GM10248 (cell line): ENCODE results near the gene INSYN2B.

Experiments
- CTCF ChIA-PET: fragments of 300-600 bp; sonication (Branson Sonifier 250); formaldehyde crosslinking; extraction: SDS; loops from one replicate; lab custom pipeline; 2021; ENCODE audit warnings: antibody characterized with exemption; lab: Yijun Ruan, JAX
- POLR2A ChIA-PET: fragments of 350-650 bp; sonication (Branson Sonifier 250); formaldehyde crosslinking; extraction: SDS; loops from one replicate; lab custom pipeline; 2020; ENCODE audit warnings: antibody characterized with exemption; lab: Yijun Ruan, JAX
- DNase-seq: peaks from one replicate; pipeline ENCODE4 v3.0.0; 2012; ENCODE audit errors: extremely low spot score
- CTCF ChIP-seq: IDR thresholded peaks from 2 replicates; pipeline ENCODE4 v1.5.1; 2012; ENCODE audit warnings: mild to moderate bottlenecking, low read depth; ENCODE audit errors: extremely low read depth, missing control alignments, control extremely low read depth

INSYN2B gene

DNA sequence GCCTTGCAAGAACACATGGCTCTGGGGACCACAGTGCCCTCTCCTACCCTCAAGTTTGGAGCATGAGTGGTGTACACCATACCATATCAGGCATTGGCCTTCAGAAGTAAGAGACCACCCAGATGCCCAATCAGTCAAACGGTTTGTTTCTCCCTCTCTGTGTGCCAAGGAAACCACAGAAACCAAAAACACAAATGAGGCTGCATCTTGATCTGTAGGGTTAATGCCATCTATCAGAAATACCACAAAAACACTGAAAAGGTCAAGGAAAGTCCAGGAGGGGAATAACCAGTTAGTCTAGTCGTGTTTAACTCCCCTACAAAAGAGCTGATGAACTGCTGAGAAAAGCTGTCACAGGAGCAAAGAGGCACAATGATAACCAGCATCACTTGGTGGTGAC is 78.4 kb downstream of the INSYN2B start:
- no peak for DNase-seq
- ChIA-PET CTCF (interaction anchor here (0.9 to 1.2 kb wide), 2 partner anchors 10 to 14 kb away, joined by 3 read pairs; no protein-coding TSS in a partner anchor), POLR2A (no interaction called here)
- no peak for TF ChIP-seq CTCF

DNA sequence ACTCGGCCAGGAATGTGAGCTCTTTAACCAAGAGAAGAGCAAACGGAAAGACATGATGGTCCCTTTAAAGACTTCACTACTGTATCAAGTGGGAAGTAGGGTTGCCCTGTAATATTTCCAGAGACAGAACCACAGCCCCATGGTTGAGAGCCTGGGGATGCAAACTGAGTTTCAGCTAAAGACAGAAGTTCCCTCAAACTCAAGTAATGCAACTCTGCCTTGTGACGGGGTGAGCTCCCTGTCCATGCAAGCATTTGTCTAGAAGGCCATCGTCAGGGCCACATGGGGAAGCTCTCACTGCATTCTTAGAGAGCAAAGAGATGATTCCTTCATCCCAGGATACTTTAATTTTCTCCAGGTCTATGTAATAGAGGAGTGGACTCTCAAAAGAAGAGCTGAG is 82.8 kb downstream of the INSYN2B start:
- POLR2A ChIA-PET, result no interaction called here
- CTCF ChIA-PET, result interaction anchor here (0.7 to 2.2 kb wide), 7 partner anchors 9 to 69 kb away, joined by 3 to 6 read pairs (median 4); no protein-coding TSS in a partner anchor
- no peak for TF ChIP-seq CTCF
- no peak for DNase-seq

DNA sequence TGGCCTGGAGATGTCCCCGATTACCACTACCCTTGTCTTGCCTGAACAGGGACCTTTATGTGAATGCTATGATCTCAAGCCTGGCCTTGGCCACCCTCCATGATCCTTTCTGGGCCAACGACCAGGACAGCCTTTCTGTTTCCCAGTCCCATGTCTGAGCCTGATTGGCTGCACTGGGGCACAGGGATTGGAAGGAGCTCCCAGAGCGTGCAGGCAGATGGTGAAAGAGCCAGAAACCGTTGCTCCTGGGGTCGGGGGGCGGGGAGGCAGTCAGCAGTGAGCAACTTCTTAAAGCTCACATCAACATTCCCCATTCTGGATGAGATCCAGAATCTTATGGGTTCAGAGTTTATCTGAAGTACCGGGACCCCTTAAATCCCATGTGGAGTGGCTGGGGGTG is 84.4 kb downstream of the INSYN2B start:
- no peak for DNase-seq
- no peak for TF ChIP-seq CTCF
- POLR2A ChIA-PET, result no interaction called here
- CTCF ChIA-PET, result interaction anchor here (0.9 kb wide), 1 partner anchor 35 kb away, joined by 3 read pairs; no protein-coding TSS in a partner anchor

DNA sequence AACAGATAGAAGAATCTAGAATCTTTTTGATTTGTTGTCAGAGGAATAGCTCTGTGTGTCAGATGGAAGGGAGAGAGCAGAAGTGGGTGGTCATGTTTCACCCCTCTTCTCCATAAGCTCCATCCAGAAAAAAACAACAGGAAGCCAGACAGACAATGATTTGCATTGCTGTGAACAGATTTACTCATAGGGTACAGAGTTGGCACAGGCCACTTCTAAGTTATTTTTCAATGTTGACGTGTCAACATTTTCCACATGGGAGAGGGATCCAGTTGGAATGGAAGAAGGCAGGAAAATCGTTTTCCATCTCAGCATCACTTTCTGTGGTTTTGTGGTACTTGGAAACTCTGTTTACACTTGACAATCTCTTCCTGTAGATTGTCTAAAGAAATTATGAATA is 86.7 kb downstream of the INSYN2B start:
- ChIA-PET CTCF (interaction anchor here (0.8 to 1.3 kb wide), 4 partner anchors 11 to 42 kb away, joined by 3 to 5 read pairs (median 3); no protein-coding TSS in a partner anchor), POLR2A (no interaction called here)
- TF ChIP-seq CTCF, result no peak
- no peak for DNase-seq

GRCh38 chr5:169893010-169893409 is 87.3 kb downstream of the INSYN2B start:
- no peak for DNase-seq
- CTCF ChIA-PET, result interaction anchor here (0.8 to 1.3 kb wide), 4 partner anchors 11 to 43 kb away, joined by 3 to 5 read pairs (median 3); no protein-coding TSS in a partner anchor
- POLR2A ChIA-PET, result no interaction called here

GRCh38 chr5:169889572-169889971 is 90.7 kb downstream of the INSYN2B start:
- POLR2A ChIA-PET, result no interaction called here

More at GRCh38 chr5:169893010-169893409, 87.3 kb downstream of the INSYN2B start:
- no peak for TF ChIP-seq CTCF

More at GRCh38 chr5:169889572-169889971, 90.7 kb downstream of the INSYN2B start:
- DNase-seq, result no peak
- no peak for TF ChIP-seq CTCF
- CTCF ChIA-PET, result interaction anchor here (1.0 kb wide), 1 partner anchor 8 kb away, joined by 3 read pairs; no protein-coding TSS in a partner anchor
